Measurements from ENCODE around the gene RBM39.

DNA sequence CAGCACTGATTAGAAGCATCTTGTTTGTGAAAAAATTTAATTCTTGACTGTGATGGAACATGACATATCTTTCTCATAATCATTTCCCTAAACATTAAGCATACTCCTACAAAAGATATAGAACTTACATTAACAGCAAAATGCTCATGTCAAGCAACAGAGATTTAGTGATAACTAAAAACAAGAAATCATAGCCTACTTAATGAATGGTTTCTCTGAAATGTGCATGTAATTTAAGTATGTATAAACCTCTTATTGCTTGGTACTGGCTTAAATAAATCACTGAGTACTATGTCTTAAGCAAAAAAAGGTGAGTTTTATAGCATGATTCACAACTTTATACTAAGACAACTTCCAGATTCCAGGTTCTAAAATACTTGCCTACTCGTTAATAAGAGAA, 33.6 kb downstream of the RBM39 start:
- no peak for TF ChIP-seq CTCF (IDR thresholded peaks at IDR 0.05; ENCODE audit: low read length)
- no peak for TF ChIP-seq EZH2 (optimal IDR thresholded peaks at IDR 0.05; ENCODE audit: low read depth, low read length)
- TF ChIP-seq EZH2phosphoT487 (IDR thresholded peaks at IDR 0.05; ENCODE audit: low read length), result no peak
